Measurements from ENCODE around the gene APEH.

DNA sequence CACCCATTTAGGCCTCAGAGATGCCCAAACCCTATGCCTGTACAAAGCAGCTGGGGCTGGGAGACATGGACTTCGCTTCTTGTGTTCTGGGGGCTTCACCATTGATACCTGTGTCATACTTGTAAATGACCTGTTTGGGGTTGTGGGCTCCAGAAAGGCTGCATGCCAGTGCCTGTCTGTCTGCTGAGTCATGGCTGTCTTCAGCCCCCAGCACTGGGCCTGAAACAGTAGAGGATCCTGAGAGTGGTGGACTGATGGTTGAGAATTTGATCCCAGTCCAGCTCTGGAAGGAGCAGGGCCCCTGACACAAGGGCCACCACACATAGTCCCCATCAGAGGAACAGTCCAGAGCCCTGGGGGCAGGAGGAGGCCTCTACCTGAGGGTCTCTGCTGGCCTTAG, 24.6 kb upstream of the APEH start:
- TF ChIP-seq EZH2 (IDR thresholded peaks at IDR 0.05; ENCODE audit: low read length, unreplicated experiment) (no peak), CTCF (conservative IDR thresholded peaks at IDR 0.05; ENCODE audit: low read depth, low read length) (no peak), EZH2phosphoT487 (IDR thresholded peaks at IDR 0.05; ENCODE audit: borderline replicate concordance, low read length) (no peak)
